MM.1S (cell line): Measurements from ENCODE around the gene ESPN.

ENCODE experiments used
- DNase-seq: peaks from one replicate; pipeline ENCODE4 v3.0.0-alpha.2; 2015
- H2AFZ ChIP-seq: fragments of 300-600 bp; sonication (generic); 2 replicates; pipeline ENCODE4 v1.6.0; 2016; ENCODE audit warnings: antibody characterized with exemption, low read length
- H3F3A ChIP-seq: fragments of 300-600 bp; sonication (generic); 2 replicates; pipeline ENCODE4 v1.6.1; 2016; ENCODE audit warnings: mild to moderate bottlenecking, antibody characterized with exemption, low read length, moderate library complexity, mixed read lengths; ENCODE audit not compliant: insufficient read depth
- H3K27ac ChIP-seq: fragments of 300-600 bp; sonication (generic); 2 replicates; pipeline ENCODE4 v1.5.1; 2016; ENCODE audit warnings: mild to moderate bottlenecking, low read length
- H3K27me3 ChIP-seq: fragments of 300-600 bp; sonication (generic); replicated peaks from 2 replicates; pipeline ENCODE4 v1.6.0; 2016; ENCODE audit warnings: low read length; ENCODE audit not compliant: insufficient read depth
- H3K36me3 ChIP-seq: fragments of 300-600 bp; sonication (generic); replicated peaks from 2 replicates; pipeline ENCODE4 v1.6.1; 2016; ENCODE audit warnings: mild to moderate bottlenecking, low read length, mixed read lengths; ENCODE audit not compliant: insufficient read depth
- H3K4me1 ChIP-seq: fragments of 300-600 bp; sonication (generic); 2 replicates; pipeline ENCODE4 v1.6.1; 2016; ENCODE audit warnings: low read length, mixed read lengths
- H3K4me2 ChIP-seq: fragments of 300-600 bp; sonication (generic); 2 replicates; pipeline ENCODE4 v1.6.0; 2016; ENCODE audit warnings: low read depth, low read length
- H3K4me3 ChIP-seq: fragments of 300-600 bp; sonication (generic); 2 replicates; pipeline ENCODE4 v1.5.1; 2016; ENCODE audit warnings: low read length, mixed read lengths
- H3K79me2 ChIP-seq: fragments of 300-600 bp; sonication (generic); 2 replicates; pipeline ENCODE4 v1.6.1; 2016; ENCODE audit warnings: mixed run types, low read length, mixed read lengths
- H3K9ac ChIP-seq: fragments of 300-600 bp; sonication (generic); 2 replicates; pipeline ENCODE4 v1.6.1; 2016; ENCODE audit warnings: low read length, mixed read lengths
- H3K9me2 ChIP-seq: fragments of 300-600 bp; sonication (generic); replicated peaks from 2 replicates; pipeline ENCODE4 v1.6.1; 2016; ENCODE audit warnings: mild to moderate bottlenecking, low read length, mixed read lengths; ENCODE audit not compliant: insufficient read depth
- H3K9me3 ChIP-seq: fragments of 300-600 bp; sonication (generic); replicated peaks from 2 replicates; pipeline ENCODE4 v1.6.1; 2016; ENCODE audit warnings: mild to moderate bottlenecking, low read length, mixed read lengths; ENCODE audit not compliant: insufficient read depth
- H4K20me1 ChIP-seq: fragments of 300-600 bp; sonication (generic); 2 replicates; pipeline ENCODE4 v1.6.1; 2016; ENCODE audit warnings: mild to moderate bottlenecking, low read length, moderate library complexity, mixed read lengths; ENCODE audit not compliant: insufficient read depth
- CTCF ChIP-seq: fragments of 300-600 bp; sonication (generic); IDR thresholded peaks from 2 replicates; pipeline ENCODE4 v1.5.1; 2016; ENCODE audit warnings: antibody characterized with exemption, low read length, mixed read lengths
- EZH2 ChIP-seq: fragments of 300-600 bp; sonication (generic); optimal IDR thresholded peaks from 2 replicates; pipeline ENCODE3; 2017; ENCODE audit warnings: low read depth, mild to moderate bottlenecking, antibody characterized with exemption, low read length, mixed read lengths
- EZH2phosphoT487 ChIP-seq: fragments of 300-600 bp; sonication (generic); IDR thresholded peaks from 2 replicates; pipeline ENCODE4 v1.6.1; 2018; ENCODE audit warnings: antibody characterized with exemption, low read length

The ESPN gene

GRCh38 chr1:6510493-6510892 lies 85.9 kb downstream of the ESPN start:
- Histone ChIP-seq H3F3A (no peaks in the 10 kb centered on the region), H4K20me1 (no peaks in the 10 kb centered on the region), H3K4me1 (peaks cover 4% of the 10 kb centered on the region; the same call in 1 of the 2 replicates), H3K9ac (no peak overlapping the region), H3K27ac (no peak overlapping the region), H3K4me3 (no peak overlapping the region), H2AFZ (no peak overlapping the region), H3K4me2 (no peak overlapping the region), H3K9me3 (no peaks in the 10 kb centered on the region), H3K36me3 (no peaks in the 10 kb centered on the region), H3K27me3 (peaks cover 45% of the 10 kb centered on the region), H3K79me2 (no peaks in the 10 kb centered on the region), H3K9me2 (no peaks in the 10 kb centered on the region)
- no peak for DNase-seq
- TF ChIP-seq CTCF (no peak), EZH2 (no peak), EZH2phosphoT487 (no peak)
